ENCODE data around the gene TYW3.

TYW3 gene

GRCh38 chr1:74716822-74717221, 16.1 kb upstream of the TYW3 start:
- Histone ChIP-seq H3K9me2 (ENCODE audit: low read depth, low read length) (no peaks in the 10 kb centered on the region), H3K27me3 (ENCODE audit: insufficient read depth, low read length) (no peaks in the 10 kb centered on the region), H2AFZ (ENCODE audit: low read length) (no peak overlapping the region), H3K9ac (ENCODE audit: low read length) (no peak overlapping the region), H3K27ac (ENCODE audit: low read depth, low read length, poor library complexity, severe bottlenecking) (no peak overlapping the region), H3K4me3 (ENCODE audit: low read depth, low read length, poor library complexity, severe bottlenecking) (no peak overlapping the region), H4K20me1 (ENCODE audit: insufficient read depth, low read length) (no peaks in the 10 kb centered on the region), H3K79me2 (ENCODE audit: insufficient read depth, low read length) (no peaks in the 10 kb centered on the region), H3K4me1 (ENCODE audit: insufficient read depth, low read length, severe bottlenecking) (no peaks in the 10 kb centered on the region), H3F3A (ENCODE audit: insufficient read depth, low read length) (no peaks in the 10 kb centered on the region), H3K36me3 (ENCODE audit: insufficient read depth, low read length) (peaks cover 22% of the 10 kb centered on the region; the same call in 1 of the 2 replicates), H3K9me3 (ENCODE audit: low read length) (no peaks in the 10 kb centered on the region), H3K4me2 (ENCODE audit: low read length) (no peak overlapping the region)
- no peak for TF ChIP-seq EZH2 (IDR thresholded peaks at IDR 0.05; ENCODE audit: borderline replicate concordance, low read length)
- TF ChIP-seq, protein P1, sequence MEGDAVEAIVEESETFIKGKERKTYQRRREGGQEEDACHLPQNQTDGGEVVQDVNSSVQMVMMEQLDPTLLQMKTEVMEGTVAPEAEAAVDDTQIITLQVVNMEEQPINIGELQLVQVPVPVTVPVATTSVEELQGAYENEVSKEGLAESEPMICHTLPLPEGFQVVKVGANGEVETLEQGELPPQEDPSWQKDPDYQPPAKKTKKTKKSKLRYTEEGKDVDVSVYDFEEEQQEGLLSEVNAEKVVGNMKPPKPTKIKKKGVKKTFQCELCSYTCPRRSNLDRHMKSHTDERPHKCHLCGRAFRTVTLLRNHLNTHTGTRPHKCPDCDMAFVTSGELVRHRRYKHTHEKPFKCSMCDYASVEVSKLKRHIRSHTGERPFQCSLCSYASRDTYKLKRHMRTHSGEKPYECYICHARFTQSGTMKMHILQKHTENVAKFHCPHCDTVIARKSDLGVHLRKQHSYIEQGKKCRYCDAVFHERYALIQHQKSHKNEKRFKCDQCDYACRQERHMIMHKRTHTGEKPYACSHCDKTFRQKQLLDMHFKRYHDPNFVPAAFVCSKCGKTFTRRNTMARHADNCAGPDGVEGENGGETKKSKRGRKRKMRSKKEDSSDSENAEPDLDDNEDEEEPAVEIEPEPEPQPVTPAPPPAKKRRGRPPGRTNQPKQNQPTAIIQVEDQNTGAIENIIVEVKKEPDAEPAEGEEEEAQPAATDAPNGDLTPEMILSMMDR (IDR thresholded peaks at IDR 0.05; ENCODE audit: low read length), result no peak

- Histone ChIP-seq H3K4me3 (ENCODE audit: low read depth, low read length, poor library complexity, severe bottlenecking) (no peak overlapping the region), H3K4me1 (ENCODE audit: insufficient read depth, low read length, severe bottlenecking) (no peaks in the 10 kb centered on the region), H3K27me3 (ENCODE audit: insufficient read depth, low read length) (no peaks in the 10 kb centered on the region), H3K79me2 (ENCODE audit: insufficient read depth, low read length) (no peaks in the 10 kb centered on the region), H3K9ac (ENCODE audit: low read length) (no peak overlapping the region), H3K9me2 (ENCODE audit: low read depth, low read length) (no peaks in the 10 kb centered on the region), H2AFZ (ENCODE audit: low read length) (no peak overlapping the region), H3K4me2 (ENCODE audit: low read length) (no peak overlapping the region), H3K9me3 (ENCODE audit: low read length) (no peaks in the 10 kb centered on the region), H4K20me1 (ENCODE audit: insufficient read depth, low read length) (no peaks in the 10 kb centered on the region), H3K36me3 (ENCODE audit: insufficient read depth, low read length) (peaks cover 25% of the 10 kb centered on the region; the same call in 1 of the 2 replicates), H3K27ac (ENCODE audit: low read depth, low read length, poor library complexity, severe bottlenecking) (no peak overlapping the region), H3F3A (ENCODE audit: insufficient read depth, low read length) (no peaks in the 10 kb centered on the region)
- TF ChIP-seq, protein P1 (IDR thresholded peaks at IDR 0.05; ENCODE audit: low read length), result no peak
- no peak for TF ChIP-seq EZH2 (IDR thresholded peaks at IDR 0.05; ENCODE audit: borderline replicate concordance, low read length)
Observed at GRCh38 chr1:74717626-74718025, 15.3 kb upstream of the TYW3 start.

DNA sequence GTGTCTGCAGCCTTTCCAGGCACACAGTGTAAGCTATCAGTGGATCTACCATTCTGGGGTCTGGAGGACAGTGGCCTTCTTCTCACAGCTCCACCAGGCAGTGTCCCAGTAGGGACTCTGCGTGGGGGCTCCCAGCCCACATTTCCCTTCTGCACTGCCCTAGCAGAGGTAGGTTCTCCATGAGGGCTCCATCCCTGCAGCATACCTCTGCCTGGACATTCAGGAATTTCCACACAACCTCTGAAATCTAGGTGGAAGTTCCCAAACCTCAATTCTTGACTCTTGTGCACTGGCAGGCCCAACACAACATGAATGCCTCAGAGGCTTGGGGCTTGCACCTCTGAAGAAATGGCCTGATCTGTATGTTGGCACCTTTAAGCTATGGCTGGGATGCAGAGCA, 6.9 kb upstream of the TYW3 start:
- Histone ChIP-seq H3K79me2 (ENCODE audit: insufficient read depth, low read length) (no peaks in the 10 kb centered on the region), H3K9me3 (ENCODE audit: low read length) (peaks cover 4% of the 10 kb centered on the region; the same call in 1 of the 2 replicates), H3K27ac (ENCODE audit: low read depth, low read length, poor library complexity, severe bottlenecking) (no peak overlapping the region), H4K20me1 (ENCODE audit: insufficient read depth, low read length) (no peaks in the 10 kb centered on the region), H3K4me1 (ENCODE audit: insufficient read depth, low read length, severe bottlenecking) (no peaks in the 10 kb centered on the region), H3K9ac (ENCODE audit: low read length) (no peak overlapping the region), H3F3A (ENCODE audit: insufficient read depth, low read length) (peaks cover 3% of the 10 kb centered on the region; the same call in 1 of the 2 replicates), H3K27me3 (ENCODE audit: insufficient read depth, low read length) (no peaks in the 10 kb centered on the region), H3K4me3 (ENCODE audit: low read depth, low read length, poor library complexity, severe bottlenecking) (no peak overlapping the region), H3K36me3 (ENCODE audit: insufficient read depth, low read length) (peaks cover 29% of the 10 kb centered on the region), H3K9me2 (ENCODE audit: low read depth, low read length) (no peaks in the 10 kb centered on the region), H3K4me2 (ENCODE audit: low read length) (no peak overlapping the region), H2AFZ (ENCODE audit: low read length) (no peak overlapping the region)
- TF ChIP-seq, protein P1 (IDR thresholded peaks at IDR 0.05; ENCODE audit: low read length), result no peak
- no peak for TF ChIP-seq EZH2 (IDR thresholded peaks at IDR 0.05; ENCODE audit: borderline replicate concordance, low read length)

Data from OCI-LY1 (cell line).